RWPE1 (cell line): Measurements from ENCODE around the gene CAMK1G.

ENCODE experiments used
- CTCF ChIA-PET: fragments of 350-600 bp; sonication (Branson Sonifier 250); formaldehyde crosslinking; extraction: SDS; loops from one replicate; lab custom pipeline; 2021; lab: Yijun Ruan, JAX
- POLR2A ChIA-PET: fragments of 400-600 bp; formaldehyde crosslinking; extraction: SDS; loops from one replicate; lab custom pipeline; 2020; ENCODE audit warnings: antibody characterized with exemption; ENCODE audit not compliant: low non-redundant PET; lab: Yijun Ruan, JAX
- DNase-seq: peaks from one replicate; pipeline ENCODE4 v3.0.0; 2012; ENCODE audit warnings: low spot score
- H3K27ac ChIP-seq: fragments of 450-650 bp; 2 replicates; pipeline ENCODE4 v1.5.1; 2017
- TF ChIP-seq, protein P1 (sequence below): fragments of 450-650 bp; conservative IDR thresholded peaks from 2 replicates; pipeline ENCODE4 v1.5.1; 2017; ENCODE audit warnings: low read depth, mild to moderate bottlenecking

Gene CAMK1G

DNA sequence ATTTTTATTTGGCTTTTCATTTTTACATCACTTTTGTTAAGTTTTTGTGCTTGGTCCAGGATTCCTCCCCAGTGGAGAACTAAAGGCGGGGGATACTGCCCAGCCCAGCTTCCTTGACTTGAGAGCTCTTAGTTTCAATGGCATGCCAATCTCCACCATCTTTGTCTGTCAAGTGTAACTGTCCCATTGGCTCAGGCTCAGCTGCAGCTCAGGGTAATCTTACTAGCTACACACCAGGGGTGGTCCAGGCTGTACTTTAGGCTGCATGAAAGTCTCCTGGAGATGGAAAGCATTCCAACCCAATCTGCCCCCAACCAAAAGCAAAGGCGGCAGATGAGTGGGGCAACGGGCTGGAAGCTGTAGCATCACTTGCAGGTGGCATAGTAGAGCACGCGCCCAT, 31.4 kb downstream of the CAMK1G start:
- POLR2A ChIA-PET = no interaction called here
- CTCF ChIA-PET = no interaction called here
- DNase-seq = no peak
- H3K27ac ChIP-seq = no peak overlapping the region
- TF ChIP-seq, protein P1, sequence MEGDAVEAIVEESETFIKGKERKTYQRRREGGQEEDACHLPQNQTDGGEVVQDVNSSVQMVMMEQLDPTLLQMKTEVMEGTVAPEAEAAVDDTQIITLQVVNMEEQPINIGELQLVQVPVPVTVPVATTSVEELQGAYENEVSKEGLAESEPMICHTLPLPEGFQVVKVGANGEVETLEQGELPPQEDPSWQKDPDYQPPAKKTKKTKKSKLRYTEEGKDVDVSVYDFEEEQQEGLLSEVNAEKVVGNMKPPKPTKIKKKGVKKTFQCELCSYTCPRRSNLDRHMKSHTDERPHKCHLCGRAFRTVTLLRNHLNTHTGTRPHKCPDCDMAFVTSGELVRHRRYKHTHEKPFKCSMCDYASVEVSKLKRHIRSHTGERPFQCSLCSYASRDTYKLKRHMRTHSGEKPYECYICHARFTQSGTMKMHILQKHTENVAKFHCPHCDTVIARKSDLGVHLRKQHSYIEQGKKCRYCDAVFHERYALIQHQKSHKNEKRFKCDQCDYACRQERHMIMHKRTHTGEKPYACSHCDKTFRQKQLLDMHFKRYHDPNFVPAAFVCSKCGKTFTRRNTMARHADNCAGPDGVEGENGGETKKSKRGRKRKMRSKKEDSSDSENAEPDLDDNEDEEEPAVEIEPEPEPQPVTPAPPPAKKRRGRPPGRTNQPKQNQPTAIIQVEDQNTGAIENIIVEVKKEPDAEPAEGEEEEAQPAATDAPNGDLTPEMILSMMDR = no peak

DNA sequence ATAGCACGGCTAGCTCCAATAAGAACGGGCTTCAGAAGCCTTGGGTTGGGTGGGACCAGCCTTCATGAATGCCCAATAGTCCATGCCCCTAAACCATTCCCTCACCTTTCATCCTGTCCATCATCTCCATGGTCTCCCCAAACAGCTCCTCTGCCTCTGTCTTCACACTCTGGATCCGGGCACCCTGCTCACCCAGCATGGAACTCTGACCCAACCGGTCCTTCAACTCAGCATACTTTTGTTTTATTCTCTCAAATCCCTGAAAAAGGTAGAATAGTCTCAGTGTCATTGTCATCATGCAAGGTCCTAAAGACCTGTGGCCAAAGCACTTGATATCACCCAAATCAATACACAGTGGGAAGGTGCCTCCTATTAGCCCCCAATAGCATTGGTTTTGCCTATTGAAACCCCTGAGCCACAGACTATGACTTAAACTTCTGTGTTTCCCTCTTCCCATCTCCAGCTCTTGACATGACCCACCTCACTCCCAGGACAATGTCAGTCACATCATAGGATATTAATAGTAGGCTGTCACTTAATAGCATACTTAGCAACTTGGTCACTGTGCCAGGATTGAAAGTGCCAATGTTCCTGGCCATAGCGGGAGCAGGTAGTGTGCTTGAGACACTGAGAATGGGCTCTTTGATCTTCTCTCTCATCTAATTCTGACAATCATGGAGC, 33.0 kb downstream of the CAMK1G start:
- TF ChIP-seq, protein P1 = no peak
- H3K27ac ChIP-seq = no peak overlapping the region
- POLR2A ChIA-PET = no interaction called here
- CTCF ChIA-PET = no interaction called here
- DNase-seq = no peak

DNA sequence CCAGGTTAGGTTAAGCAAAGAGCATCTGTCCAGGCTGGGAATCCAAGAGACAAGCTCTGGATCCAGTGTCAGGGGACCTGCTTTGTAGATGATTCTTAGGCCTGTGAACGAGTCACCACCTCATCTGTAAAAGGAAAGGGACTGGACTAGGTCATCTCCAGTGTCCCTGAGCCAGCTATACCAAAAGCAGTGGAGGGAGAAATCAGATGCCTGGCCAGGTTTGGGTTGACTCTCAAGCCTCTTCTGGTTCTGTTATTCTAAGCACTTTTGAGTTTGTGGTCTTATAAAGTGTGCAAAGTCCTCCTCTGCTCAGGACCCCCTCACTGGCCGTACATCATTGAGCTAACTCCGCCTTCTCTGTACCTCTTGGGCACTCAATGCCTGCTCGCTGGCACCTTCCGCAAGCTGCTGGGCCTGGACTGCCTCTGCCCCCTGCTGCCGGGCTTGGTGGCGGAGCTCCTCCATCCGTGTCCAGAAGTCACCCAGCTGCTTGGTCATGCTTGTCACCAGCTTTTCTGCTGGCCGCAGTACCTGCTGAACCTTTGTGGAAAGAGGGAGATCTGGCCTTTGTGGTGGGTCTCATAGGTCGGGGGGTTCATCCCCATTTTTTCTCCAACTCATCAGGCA, 33.6 kb downstream of the CAMK1G start:
- POLR2A ChIA-PET = no interaction called here
- TF ChIP-seq, protein P1 = no peak
- no peak overlapping the region for H3K27ac ChIP-seq
- DNase-seq = no peak
- CTCF ChIA-PET = interaction anchor here (0.8 kb wide), 1 partner anchor 10 kb away, joined by 4 read pairs; no protein-coding TSS in a partner anchor

DNA sequence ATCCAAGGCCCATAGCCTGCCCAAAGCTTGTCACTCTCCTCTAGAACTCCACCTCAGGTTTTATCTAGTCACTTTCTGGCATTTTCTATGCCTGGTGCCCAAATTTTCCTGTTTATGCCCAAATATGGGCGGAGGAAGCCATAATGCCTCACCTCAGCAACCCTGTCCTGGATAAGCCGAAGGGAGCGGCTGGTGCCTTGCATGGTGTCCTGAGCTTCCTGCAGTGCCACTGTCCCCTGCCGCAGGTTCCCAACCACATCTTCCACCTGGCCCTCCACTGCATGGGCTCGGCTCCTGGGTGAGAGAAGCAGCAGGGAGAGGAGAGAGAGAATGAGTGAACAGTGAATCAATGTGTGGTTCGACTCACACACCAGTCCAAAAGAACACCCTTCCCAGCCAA, 34.2 kb downstream of the CAMK1G start:
- H3K27ac ChIP-seq = no peak overlapping the region
- no peak for DNase-seq
- ChIA-PET CTCF (interaction anchor here (0.8 kb wide), 1 partner anchor 10 kb away, joined by 4 read pairs; no protein-coding TSS in a partner anchor), POLR2A (no interaction called here)
- TF ChIP-seq, protein P1 = no peak

DNA sequence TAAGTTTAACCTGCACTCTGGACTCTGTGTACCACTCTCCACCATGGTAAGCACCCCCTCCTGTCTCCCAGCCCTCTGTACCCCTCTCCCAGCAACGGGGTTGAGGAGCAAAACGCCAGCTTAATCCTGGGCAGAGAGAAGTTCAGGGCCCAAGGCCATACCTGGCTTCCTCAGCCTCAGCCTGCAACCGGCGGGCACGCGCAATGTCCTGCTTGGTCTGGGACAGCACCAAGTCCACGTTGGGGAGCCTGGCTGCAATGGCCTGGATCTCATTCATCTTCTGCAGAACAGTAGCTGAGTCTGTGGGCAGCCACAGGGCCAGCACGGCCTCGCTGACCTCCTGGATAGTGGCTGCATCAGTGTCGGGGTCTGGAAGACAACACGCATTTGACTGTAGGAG, 34.8 kb downstream of the CAMK1G start:
- CTCF ChIA-PET = no interaction called here

DNA sequence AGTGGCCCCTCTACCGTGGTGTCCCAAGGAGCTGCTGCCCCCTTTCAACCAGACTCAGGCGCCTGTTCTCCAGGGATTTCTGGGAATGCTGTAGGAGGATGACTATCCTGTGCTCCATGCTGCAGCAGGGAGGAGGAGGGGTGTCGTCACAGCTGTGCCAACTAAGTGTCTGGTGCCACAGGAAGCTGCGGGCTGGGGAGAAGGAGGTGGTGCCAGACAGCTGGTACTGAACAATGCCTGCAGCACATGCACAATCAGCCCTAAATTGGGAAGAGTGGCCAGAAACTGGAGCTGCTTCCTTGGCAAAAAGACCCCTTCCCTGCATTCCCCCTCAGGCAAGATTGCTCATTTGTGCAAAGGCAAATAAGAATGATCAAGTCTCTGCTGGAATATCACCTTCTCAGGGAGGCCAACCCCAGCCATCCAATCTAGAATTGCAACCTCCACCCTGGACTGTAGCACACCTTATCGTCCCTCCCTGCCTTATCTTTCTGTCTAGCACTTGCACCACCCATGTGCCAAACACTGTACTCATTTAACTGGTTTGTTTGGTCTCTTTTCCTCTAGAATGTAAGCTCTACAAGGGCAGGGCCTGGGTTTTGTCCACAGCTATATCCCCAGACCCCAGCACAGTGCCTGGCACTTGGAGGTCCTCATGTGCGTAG, 35.4 kb downstream of the CAMK1G start:
- no peak for DNase-seq
- POLR2A ChIA-PET = no interaction called here
- TF ChIP-seq, protein P1 = no peak
- CTCF ChIA-PET = interaction anchor here (0.7 kb wide), 1 partner anchor 129 kb away, joined by 4 read pairs; no protein-coding TSS in a partner anchor
- H3K27ac ChIP-seq = no peak overlapping the region

More for the DNA sequence above, 34.8 kb downstream of the CAMK1G start:
- TF ChIP-seq, protein P1 = no peak
- DNase-seq = no peak
- H3K27ac ChIP-seq = no peak overlapping the region
- POLR2A ChIA-PET = no interaction called here
